Bladder microvascular endothelial cell (primary cell): ENCODE data around the gene IFNA7. TPM values are rescaled to one million over a fixed set of nuclear protein-coding genes. Genes with fewer than 3 reads are reported as not detected.

ENCODE experiments used
- total RNA-seq: library from RNA; depleted of rRNA; stranded (reverse); fragments of >200 nt; gene quantifications from 2 replicates; pipeline ENCODE4 v1.2.3, GENCODE V29; 2014

Gene IFNA7
- not detected in 2 replicates for total RNA-seq

DNA sequence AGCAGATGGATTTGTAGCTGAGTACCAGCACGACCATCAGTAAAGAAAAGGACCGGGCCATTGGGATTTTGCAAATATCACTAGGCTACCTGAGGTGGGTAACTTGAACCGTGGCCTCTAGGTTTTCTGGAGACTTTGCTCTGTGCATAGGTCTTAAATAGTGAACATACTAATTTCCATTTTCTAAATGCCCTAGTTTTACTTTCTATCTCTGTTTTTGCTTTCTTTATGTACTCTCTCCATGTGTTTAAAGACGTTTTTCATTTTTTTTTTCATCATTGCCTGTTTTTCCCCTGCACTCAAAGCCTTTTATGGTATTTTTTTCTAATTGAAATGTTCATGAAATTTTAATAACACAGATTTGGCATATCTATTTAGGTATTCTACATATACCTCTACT is at the start of gene IFNA7:
Gene IFNA7 (minus strand): TSS at position 101 of the 400 bp plus-strand sequence. CDS start 40 bp downstream, at position 61.

DNA sequence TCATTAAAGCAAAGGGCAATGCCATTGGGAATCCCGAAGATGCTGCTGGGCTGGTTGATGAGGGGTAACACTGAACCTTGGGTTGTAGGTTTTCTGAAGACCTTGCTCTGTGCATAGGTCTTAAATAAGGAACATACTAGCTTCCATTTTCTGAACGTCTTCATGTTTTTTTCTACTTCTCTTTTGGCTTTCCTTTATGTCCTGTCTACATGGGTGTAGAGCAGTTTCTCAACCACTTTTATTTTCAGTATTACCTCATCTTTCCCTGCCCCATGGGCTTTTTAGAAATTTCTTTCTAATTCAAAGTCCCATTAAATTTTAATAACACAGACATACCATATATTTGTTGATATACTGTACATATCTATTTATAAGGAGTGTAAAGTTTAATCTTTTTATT is 37.9 kb upstream of the IFNA7 start, which contains the start of gene IFNA14:
Gene IFNA14 (minus strand): TSS at position 95 of the 400 bp plus-strand sequence. CDS start 70 bp downstream, at position 25.

DNA sequence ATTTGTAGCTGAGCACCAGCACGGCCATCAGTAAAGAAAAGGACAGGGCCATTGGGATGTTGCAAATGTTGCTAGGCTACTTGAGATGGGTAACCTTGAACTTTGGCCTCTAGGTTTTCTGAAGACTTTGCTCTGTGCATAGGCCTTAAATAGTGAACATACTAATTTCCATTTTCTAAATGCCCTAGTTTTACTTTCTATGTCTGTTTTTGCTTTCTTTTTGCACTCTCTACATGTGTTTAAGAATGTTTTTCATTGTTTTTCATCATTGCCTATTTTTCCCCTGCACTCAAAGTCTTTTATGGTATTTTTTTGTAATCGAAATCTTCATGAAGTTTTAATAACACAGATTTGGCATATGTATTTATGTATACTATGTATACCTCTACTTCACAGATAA is 26.1 kb upstream of the IFNA7 start, which contains the start of gene IFNA17:
Gene IFNA17 (minus strand): TSS at position 101 of the 400 bp plus-strand sequence. CDS start 49 bp downstream, at position 52.

DNA sequence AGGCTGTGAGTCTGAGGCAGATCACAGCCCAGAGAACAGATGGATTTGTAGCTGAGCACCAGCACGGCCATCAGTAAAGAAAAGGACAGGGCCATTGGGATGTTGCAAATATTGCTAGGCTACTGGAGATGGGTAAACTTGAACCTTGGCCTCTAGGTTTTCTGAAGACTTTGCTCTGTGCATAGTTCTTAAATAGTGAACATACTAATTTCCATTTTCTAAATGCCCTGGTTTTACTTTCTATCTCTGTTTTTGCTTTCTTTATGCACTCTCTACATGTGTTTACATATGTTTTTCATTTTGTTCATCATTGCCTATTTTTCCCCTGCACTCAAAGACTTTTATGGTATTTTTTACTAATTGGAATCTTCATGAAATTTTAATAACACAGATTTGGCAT is 15.2 kb upstream of the IFNA7 start, which contains the start of gene IFNA16:
Gene IFNA16 (minus strand): TSS at position 101 of the 400 bp plus-strand sequence. CDS start 6 bp downstream, at position 95.

DNA sequence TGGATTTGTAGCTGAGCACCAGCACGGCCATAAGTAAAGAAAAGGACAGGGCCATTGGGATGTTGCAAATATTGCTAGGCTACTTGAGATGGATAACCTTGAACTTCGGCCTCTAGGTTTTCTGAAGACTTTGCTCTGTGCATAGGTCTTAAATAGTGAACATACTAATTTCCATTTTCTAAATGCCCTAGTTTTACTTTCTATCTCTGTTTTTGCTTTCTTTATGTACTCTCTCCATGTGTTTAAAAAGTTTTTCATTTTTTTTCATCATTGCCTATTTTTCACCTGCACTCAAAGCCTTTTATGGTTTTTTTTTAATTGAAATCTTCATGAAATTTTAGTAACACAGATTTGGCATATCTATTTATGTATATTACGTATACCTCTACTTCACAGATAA is 5.0 kb upstream of the IFNA7 start, which contains the start of gene IFNA10:
Gene IFNA10 (minus strand): TSS at position 101 of the 400 bp plus-strand sequence. CDS start 46 bp downstream, at position 55.

DNA sequence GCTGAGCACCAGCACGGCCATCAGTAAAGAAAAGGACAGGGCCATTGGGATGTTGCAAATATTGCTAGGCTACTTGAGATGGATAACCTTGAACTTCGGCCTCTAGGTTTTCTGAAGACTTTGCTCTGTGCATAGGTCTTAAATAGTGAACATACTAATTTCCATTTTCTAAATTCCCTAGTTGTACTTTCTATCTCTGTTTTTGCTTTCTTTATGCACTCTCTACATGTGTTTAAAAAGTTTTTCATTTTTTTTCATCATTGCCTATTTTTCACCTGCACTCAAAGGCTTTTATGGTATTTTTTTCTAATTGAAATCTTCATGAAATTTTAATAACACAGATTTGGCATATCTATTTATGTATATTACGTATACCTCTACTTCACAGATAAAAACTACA is 14.5 kb downstream of the IFNA7 start, which contains the start of gene IFNA4:
Gene IFNA4 (minus strand): TSS at position 101 of the 400 bp plus-strand sequence. CDS start 56 bp downstream, at position 45.

DNA sequence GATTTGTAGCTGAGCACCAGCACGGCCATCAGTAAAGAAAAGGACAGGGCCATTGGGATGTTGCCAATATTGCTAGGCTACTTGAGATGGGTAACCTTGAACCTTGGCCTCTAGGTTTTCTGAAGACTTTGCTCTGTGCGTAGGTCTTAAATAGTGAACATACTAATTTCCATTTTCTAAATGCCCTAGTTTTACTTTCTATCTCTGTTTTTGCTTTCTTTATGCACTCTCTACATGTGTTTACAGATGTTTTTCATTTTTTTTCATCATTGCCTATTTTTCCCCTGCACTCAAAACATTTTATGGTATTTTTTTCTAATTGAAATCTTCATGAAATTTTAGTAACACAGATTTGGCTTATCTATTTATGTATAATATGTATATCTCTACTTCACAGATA is 35.4 kb downstream of the IFNA7 start, which contains the start of gene IFNA21:
Gene IFNA21 (minus strand): TSS at position 101 of the 400 bp plus-strand sequence. CDS start 48 bp downstream, at position 53.

Other genes starting within 250 kb of the IFNA7 start
- gene HACD4, start 170.6 kb downstream of the IFNA7 start, total RNA-seq, result 0.44 and 1.8 TPM in 2 replicates
- not detected in 2 replicates for gene IFNB1, start 124.3 kb downstream of the IFNA7 start, total RNA-seq
- not detected in 2 replicates for gene IFNW1, start 60.4 kb downstream of the IFNA7 start, total RNA-seq
- not detected in 2 replicates for gene IFNA21, start 35.5 kb downstream of the IFNA7 start, total RNA-seq
- not detected in 2 replicates for gene IFNA4, start 14.6 kb downstream of the IFNA7 start, total RNA-seq
- not detected in 2 replicates for gene IFNA10, start 4.9 kb upstream of the IFNA7 start, total RNA-seq
- not detected in 2 replicates for gene IFNA16, start 15.1 kb upstream of the IFNA7 start, total RNA-seq
- gene IFNA17, start 26.0 kb upstream of the IFNA7 start, total RNA-seq, result not detected in 2 replicates
- not detected in 2 replicates for gene IFNA14, start 37.8 kb upstream of the IFNA7 start, total RNA-seq
- under 0.01 TPM in 1 of 2 replicates, not detected in the other for gene IFNA5, start 103.1 kb upstream of the IFNA7 start, total RNA-seq
- 22.5 and 41.5 TPM in 2 replicates for gene KLHL9, start 133.2 kb upstream of the IFNA7 start, total RNA-seq
- gene IFNA6, start 148.7 kb upstream of the IFNA7 start, total RNA-seq, result not detected in 2 replicates
- gene IFNA13, start 165.9 kb upstream of the IFNA7 start, total RNA-seq, result not detected in 2 replicates
- not detected in 2 replicates for gene IFNA2, start 183.2 kb upstream of the IFNA7 start, total RNA-seq
- gene IFNA8, start 206.9 kb upstream of the IFNA7 start, total RNA-seq, result not detected in 2 replicates
- gene IFNA1, start 238.2 kb upstream of the IFNA7 start, total RNA-seq, result not detected in 2 replicates